Keratinocyte (primary cell): ENCODE data around the gene ACO2.

Experiments used
- EZH2 ChIP-seq: IDR thresholded peaks from one replicate; pipeline ENCODE4 v1.6.1; 2012; ENCODE audit warnings: inconsistent platforms, mild to moderate bottlenecking, low read length, moderate library complexity
- TF ChIP-seq, protein P1 (sequence below), 3 experiments: IDR thresholded peaks in 1 of 3; conservative IDR thresholded peaks in 1 of 3; optimal IDR thresholded peaks in 1 of 3; 2 replicates in 2 of 3; 3 replicates in 1 of 3; pipeline versions ENCODE3 to v1.5.1; 2011; ENCODE audit warnings: low read length in 3 of 3, mild to moderate bottlenecking in 3 of 3, moderate library complexity in 2 of 3, control low read depth in 1 of 3, inconsistent platforms in 1 of 3; ENCODE audit not compliant: insufficient read depth in 2 of 3; ENCODE audit errors: extremely low read depth in 1 of 3

DNA sequence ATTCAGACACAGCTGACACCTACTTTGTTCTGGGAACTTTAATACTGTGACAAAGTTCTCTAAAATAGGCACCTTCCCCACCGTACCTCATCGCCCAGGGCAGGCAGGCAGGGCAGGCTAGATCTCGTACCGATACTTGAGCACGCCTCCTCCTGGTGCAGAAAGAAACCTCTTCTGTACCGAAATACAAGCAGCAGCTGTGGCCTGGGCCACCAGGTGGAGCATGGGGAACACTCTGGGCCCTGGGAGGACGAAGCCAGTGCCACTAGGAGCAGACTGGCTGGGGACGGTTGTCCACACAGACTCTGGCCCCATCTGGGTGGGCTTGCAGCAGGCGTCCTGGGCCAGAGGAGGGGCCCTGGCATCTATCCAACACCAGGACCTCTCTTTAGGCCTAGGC is 108.0 kb downstream of the ACO2 start:
- TF ChIP-seq, protein P1, sequence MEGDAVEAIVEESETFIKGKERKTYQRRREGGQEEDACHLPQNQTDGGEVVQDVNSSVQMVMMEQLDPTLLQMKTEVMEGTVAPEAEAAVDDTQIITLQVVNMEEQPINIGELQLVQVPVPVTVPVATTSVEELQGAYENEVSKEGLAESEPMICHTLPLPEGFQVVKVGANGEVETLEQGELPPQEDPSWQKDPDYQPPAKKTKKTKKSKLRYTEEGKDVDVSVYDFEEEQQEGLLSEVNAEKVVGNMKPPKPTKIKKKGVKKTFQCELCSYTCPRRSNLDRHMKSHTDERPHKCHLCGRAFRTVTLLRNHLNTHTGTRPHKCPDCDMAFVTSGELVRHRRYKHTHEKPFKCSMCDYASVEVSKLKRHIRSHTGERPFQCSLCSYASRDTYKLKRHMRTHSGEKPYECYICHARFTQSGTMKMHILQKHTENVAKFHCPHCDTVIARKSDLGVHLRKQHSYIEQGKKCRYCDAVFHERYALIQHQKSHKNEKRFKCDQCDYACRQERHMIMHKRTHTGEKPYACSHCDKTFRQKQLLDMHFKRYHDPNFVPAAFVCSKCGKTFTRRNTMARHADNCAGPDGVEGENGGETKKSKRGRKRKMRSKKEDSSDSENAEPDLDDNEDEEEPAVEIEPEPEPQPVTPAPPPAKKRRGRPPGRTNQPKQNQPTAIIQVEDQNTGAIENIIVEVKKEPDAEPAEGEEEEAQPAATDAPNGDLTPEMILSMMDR (optimal IDR thresholded peaks at IDR 0.05 in 1 of 3, IDR thresholded peaks at IDR 0.05 in 1 of 3, conservative IDR thresholded peaks at IDR 0.05 in 1 of 3; ENCODE audit: extremely low read depth in 1 of 3, insufficient read depth in 2 of 3, low read length in 3 of 3), result peak; percentile 67 to 80 (median 69)
- no peak for TF ChIP-seq EZH2
